ENCODE data around the gene TXNIP. TPM values are rescaled to one million over a fixed set of nuclear protein-coding genes. Genes with fewer than 3 reads are reported as not detected.
A peak's percentile ranks its signal among the peaks of the same experiment; 100 is the strongest.

TXNIP gene
- total RNA-seq, 1 experiment from 2014 or later = 23.2 TPM

DNA sequence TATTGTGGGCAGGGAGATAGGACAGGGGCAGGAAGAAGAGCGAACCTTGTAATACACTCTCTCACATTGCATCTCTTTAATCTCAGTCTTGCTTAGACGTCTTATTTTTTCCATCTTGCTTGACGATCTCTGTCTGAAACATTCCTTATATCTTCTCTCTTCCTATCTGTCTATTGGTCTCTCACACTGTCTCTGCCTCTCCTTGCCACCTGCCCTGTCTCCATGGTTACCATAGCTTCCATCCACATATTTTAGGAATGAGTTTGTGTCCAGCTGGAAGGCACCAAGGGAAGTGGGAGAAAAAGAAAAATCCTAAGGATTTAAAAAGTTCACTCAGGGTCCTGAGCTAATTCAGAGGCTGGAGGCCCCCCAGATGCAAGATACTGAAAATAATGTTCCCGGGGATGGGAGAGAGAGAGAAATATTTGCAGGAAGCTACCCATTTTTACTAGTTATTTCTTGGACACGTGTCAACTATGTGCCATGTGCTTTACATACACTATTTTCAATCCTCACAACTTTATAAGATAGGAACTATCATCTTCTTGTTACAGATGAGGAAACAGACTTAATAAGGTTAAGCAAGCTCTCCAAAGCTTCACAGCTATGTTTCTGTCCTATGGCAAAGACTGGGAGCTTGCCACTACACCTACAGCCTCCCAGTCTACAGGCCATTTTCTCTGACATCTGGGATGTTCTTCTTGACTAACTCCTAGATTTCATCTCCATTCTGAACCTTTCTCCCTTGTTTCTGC lies 32.9 kb downstream of the TXNIP start:
- Mint-ChIP-seq H3K4me3 (peak overlapping the region; percentile 78 to 92), H3K27ac (no peak overlapping the region), H3K4me1 (peaks cover 28 to 39% of the 10 kb centered on the region in 2 experiments), H3K36me3 (ENCODE audit: insufficient read depth in 1 of 3, low read depth in 3 of 3) (peaks cover 0 to 2% (median 0%) of the 10 kb centered on the region in 3 experiments; a peak in 2 of 7 replicates), H3K9me3 (peaks cover 3% of the 10 kb centered on the region in 2 experiments; a peak in 3 of 5 replicates), H3K27me3 (ENCODE audit: low read depth) (peaks cover 57% of the 10 kb centered on the region)
- H3K9me3 ChIP-seq (ENCODE audit: control insufficient read depth, low read depth, low read length) = no peaks in the 10 kb centered on the region
- no peak overlapping the region for H4K91ac ChIP-seq (ENCODE audit: insufficient read length, low read depth, low read length)
- no peak overlapping the region for H2AK5ac ChIP-seq (ENCODE audit: insufficient read length, low read length)
- no peak overlapping the region for H2BK120ac ChIP-seq (ENCODE audit: low read depth, low read length, poor library complexity, severe bottlenecking)
- no peaks in the 10 kb centered on the region for H3K79me1 ChIP-seq (ENCODE audit: insufficient read depth, low read depth, low read length, poor library complexity, severe bottlenecking)
- H4K5ac ChIP-seq (ENCODE audit: insufficient read length, low read depth, low read length) = no peak overlapping the region
- H4K8ac ChIP-seq (replicated peaks; ENCODE audit: insufficient read length, low read depth, low read length) = no peak overlapping the region
- no peak overlapping the region for H2BK12ac ChIP-seq (ENCODE audit: insufficient read length, low read depth, low read length)
- H3K18ac ChIP-seq (ENCODE audit: insufficient read length, low read depth, low read length) = no peak overlapping the region
- H2AFZ ChIP-seq (ENCODE audit: low read length) = no peak overlapping the region
- TF ChIP-seq CTCF (conservative IDR thresholded peaks at IDR 0.05) = no peak
- no peak overlapping the region for H3T11ph ChIP-seq (ENCODE audit: low read length)
- H3K79me2 ChIP-seq (ENCODE audit: insufficient read depth, low read length) = no peaks in the 10 kb centered on the region
- no peak overlapping the region for H2BK15ac ChIP-seq (ENCODE audit: low read depth, low read length)
- H2BK5ac ChIP-seq (ENCODE audit: insufficient read length, low read length) = no peak overlapping the region
- no peak overlapping the region for H2BK20ac ChIP-seq (ENCODE audit: low read depth, low read length, poor library complexity, severe bottlenecking)
- peaks cover 37% of the 10 kb centered on the region for H3K27me3 ChIP-seq (ENCODE audit: insufficient read depth, low read length)
- peaks cover 2% of the 10 kb centered on the region; the same call in 1 of the 2 replicates for H3K4me1 ChIP-seq (ENCODE audit: insufficient read depth, low read length)
- H3K56ac ChIP-seq (ENCODE audit: insufficient read length, low read depth, low read length) = no peak overlapping the region
- DNase-seq = no peak
- no peaks in the 10 kb centered on the region for H4K20me1 ChIP-seq (ENCODE audit: control insufficient read depth, insufficient read depth, insufficient read length)
- H3K4ac ChIP-seq (ENCODE audit: low read depth, low read length) = no peak overlapping the region
- H3K23me2 ChIP-seq (ENCODE audit: insufficient read length, low read depth, low read length, poor library complexity, severe bottlenecking) = peaks cover 27% of the 10 kb centered on the region
- no peak overlapping the region for H3K9ac ChIP-seq (ENCODE audit: extremely low read depth, insufficient read length, low read length)
- no peak overlapping the region for H3K27ac ChIP-seq (ENCODE audit: insufficient read length, low read depth, low read length)
- no peak overlapping the region for H3K23ac ChIP-seq (ENCODE audit: insufficient read length, low read depth, low read length)
- whole genome bisulfite sequencing (ENCODE audit: extremely low coverage, insufficient read length, low lambda C conversion rate) = no CpG with 5 or more reads among the region's 5 CpGs
- peak overlapping the region; percentile 75 for H3K4me2 ChIP-seq (ENCODE audit: insufficient read depth, insufficient read length, low read length)
- H3K14ac ChIP-seq (ENCODE audit: insufficient read depth, low read length) = no peak overlapping the region

All from H9 (cell line).